ENCODE results near the gene ACSF2. TPM values are rescaled to one million over a fixed set of nuclear protein-coding genes. Genes with fewer than 3 reads are reported as not detected.

Gene ACSF2
- total RNA-seq, 4 donors from 2014 or later = 31.3 to 63.1 (median 42.2) TPM

GRCh38 chr17:50508573-50509460, 82.8 kb downstream of the ACSF2 start:
- TF ChIP-seq CTCF (IDR thresholded peaks at IDR 0.05; ENCODE audit: low read depth) = no peak

- TF ChIP-seq CTCF (IDR thresholded peaks at IDR 0.05; ENCODE audit: low read depth) = no peak
Observed at GRCh38 chr17:50511058-50511457, 85.0 kb downstream of the ACSF2 start.

GRCh38 chr17:50513495-50513894, 87.5 kb downstream of the ACSF2 start:
- TF ChIP-seq CTCF (IDR thresholded peaks at IDR 0.05; ENCODE audit: low read depth) = no peak

GRCh38 chr17:50514388-50514787, 88.4 kb downstream of the ACSF2 start:
- TF ChIP-seq CTCF (IDR thresholded peaks at IDR 0.05; ENCODE audit: low read depth) = no peak

GRCh38 chr17:50514936-50515702, 89.1 kb downstream of the ACSF2 start:
- no peak for TF ChIP-seq CTCF (IDR thresholded peaks at IDR 0.05; ENCODE audit: low read depth)

GRCh38 chr17:50517011-50517410, 91.0 kb downstream of the ACSF2 start:
- no peak for TF ChIP-seq CTCF (IDR thresholded peaks at IDR 0.05; ENCODE audit: low read depth)

Data from subcutaneous adipose tissue (tissue), 4 donors.